PC-3 (cell line): ENCODE data around the gene ARHGAP24. TPM values are rescaled to one million over a fixed set of nuclear protein-coding genes. Genes with fewer than 3 reads are reported as not detected.

Source experiments
- ATAC-seq: fragments of 200-7000 bp; cut with Tn5 transposase; 2 replicates; pipeline ENCODE4 v1.9.1; 2020; ENCODE audit warnings: mild to moderate bottlenecking, moderate library complexity
- BruUV-seq: library from RNA; stranded (reverse); fragments of 400-500 nt; replicated peaks from 2 replicates; lab custom pipeline; 2021; lab: Mats Ljungman, UMichigan
- CTCF ChIA-PET: fragments of 300-600 bp; sonication (Branson Sonifier 250); formaldehyde crosslinking; loops from one replicate; lab custom pipeline; 2022; ENCODE audit warnings: antibody characterized with exemption; lab: Charles Lee
- POLR2A ChIA-PET: fragments of 300-600 bp; sonication (Branson Sonifier 250); formaldehyde crosslinking; loops from one replicate; lab custom pipeline; 2022; ENCODE audit warnings: antibody characterized with exemption; ENCODE audit not compliant: unreplicated experiment; lab: Charles Lee
- DNase-seq: peaks from one replicate; pipeline ENCODE4 v3.0.0-alpha.2; 2015
- H2AFZ ChIP-seq: fragments of 300-600 bp; sonication (generic); 2 replicates; pipeline ENCODE4 v1.6.0; 2016; ENCODE audit warnings: antibody characterized with exemption, low read length
- H3F3A ChIP-seq: fragments of 300-600 bp; sonication (generic); one replicate; pipeline ENCODE4 v1.6.0; 2017; ENCODE audit warnings: antibody characterized with exemption, low read length, control low read depth, mild to moderate bottlenecking; ENCODE audit not compliant: unreplicated experiment
- H3K27ac ChIP-seq: fragments of 300-600 bp; sonication (generic); 2 replicates; pipeline ENCODE4 v1.5.1; 2016; ENCODE audit warnings: mild to moderate bottlenecking, low read length
- H3K27me3 ChIP-seq: fragments of 300-600 bp; sonication (generic); 2 replicates; pipeline ENCODE4 v1.6.1; 2016; ENCODE audit warnings: low read length, mixed read lengths
- H3K36me3 ChIP-seq: fragments of 300-600 bp; sonication (generic); 2 replicates; pipeline ENCODE4 v1.6.1; 2016; ENCODE audit warnings: low read depth, mixed run types, low read length, mixed read lengths
- H3K4me1 ChIP-seq: fragments of 300-600 bp; sonication (generic); 2 replicates; pipeline ENCODE4 v1.5.1; 2016; ENCODE audit warnings: low read length; ENCODE audit not compliant: insufficient read depth
- H3K4me2 ChIP-seq: fragments of 300-600 bp; sonication (generic); 2 replicates; pipeline ENCODE4 v1.6.0; 2016; ENCODE audit warnings: low read length
- H3K4me3 ChIP-seq: fragments of 300-600 bp; sonication (generic); 2 replicates; pipeline ENCODE4 v1.5.1; 2016; ENCODE audit warnings: mild to moderate bottlenecking, low read length, mixed read lengths
- H3K79me2 ChIP-seq: fragments of 300-600 bp; sonication (generic); 2 replicates; pipeline ENCODE4 v1.6.1; 2017; ENCODE audit warnings: low read length, mixed read lengths
- H3K9ac ChIP-seq: fragments of 300-600 bp; sonication (generic); 2 replicates; pipeline ENCODE4 v1.6.0; 2016; ENCODE audit warnings: mild to moderate bottlenecking, low read length
- H3K9me2 ChIP-seq: fragments of 300-600 bp; sonication (generic); replicated peaks from 2 replicates; pipeline ENCODE4 v1.6.1; 2016; ENCODE audit warnings: mixed run types, low read length, mixed read lengths
- H3K9me3 ChIP-seq: fragments of 300-600 bp; sonication (generic); 2 replicates; pipeline ENCODE4 v1.6.1; 2016; ENCODE audit warnings: low read length, mixed read lengths
- H4K20me1 ChIP-seq: fragments of 300-600 bp; sonication (generic); 2 replicates; pipeline ENCODE4 v1.6.1; 2016; ENCODE audit warnings: low read length, mixed read lengths
- CTCF ChIP-seq: fragments of 300-600 bp; sonication (generic); conservative IDR thresholded peaks from 2 replicates; pipeline ENCODE4 v1.5.1; 2017; ENCODE audit warnings: antibody characterized with exemption, low read depth, mild to moderate bottlenecking, low read length
- EZH2 ChIP-seq: fragments of 300-600 bp; sonication (generic); IDR thresholded peaks from one replicate; pipeline ENCODE4 v1.6.1; 2017; ENCODE audit warnings: antibody characterized with exemption, mild to moderate bottlenecking, low read length; ENCODE audit not compliant: unreplicated experiment
- EZH2phosphoT487 ChIP-seq: fragments of 300-600 bp; sonication (generic); IDR thresholded peaks from 2 replicates; pipeline ENCODE4 v1.6.1; 2018; ENCODE audit warnings: mild to moderate bottlenecking, antibody characterized with exemption, low read length, borderline replicate concordance
- intact Hi-C: fragments of 100-400 bp; cut with micrococcal nuclease; formaldehyde crosslinking; loops from 2 replicates; pipeline ENCODE4 v1.9.0; 2023
- total RNA-seq: library from RNA; depleted of rRNA; stranded (reverse); fragments of >200 nt; gene quantifications from 2 replicates; pipeline ENCODE4 v1.2.3, GENCODE V29; 2014

Gene ARHGAP24
- total RNA-seq, 1 experiment from 2014 or later = 7.4 TPM

- Histone ChIP-seq H3K4me3 (no peak overlapping the region), H3K36me3 (no peaks in the 10 kb centered on the region), H2AFZ (no peak overlapping the region), H3K79me2 (no peaks in the 10 kb centered on the region), H3K27ac (no peak overlapping the region), H3K9me3 (no peaks in the 10 kb centered on the region), H3K9me2 (no peaks in the 10 kb centered on the region), H3K27me3 (no peaks in the 10 kb centered on the region), H4K20me1 (no peaks in the 10 kb centered on the region), H3K4me1 (no peaks in the 10 kb centered on the region), H3F3A (no peaks in the 10 kb centered on the region), H3K4me2 (no peak overlapping the region), H3K9ac (no peak overlapping the region)
- ATAC-seq (no peak), DNase-seq (no peak)
- no TSS peak for BruUV-seq
- intact Hi-C loops = no loop called here
- TF ChIP-seq EZH2 = no peak
- TF ChIP-seq CTCF = no peak
- TF ChIP-seq EZH2phosphoT487 = no peak
- CTCF ChIA-PET = no interaction called here
- POLR2A ChIA-PET = no interaction called here
These were observed 226.9 kb downstream of the ARHGAP24 start for GRCh38 chr4:85701861-85702321.

- H4K20me1 ChIP-seq = no peaks in the 10 kb centered on the region
- H3K27me3 ChIP-seq = no peaks in the 10 kb centered on the region
- H3K9ac ChIP-seq = no peak overlapping the region
- H3K79me2 ChIP-seq = no peaks in the 10 kb centered on the region
- no peaks in the 10 kb centered on the region for H3K36me3 ChIP-seq
- no TSS peak for BruUV-seq
- no peak overlapping the region for H3K4me3 ChIP-seq
- H3F3A ChIP-seq = no peaks in the 10 kb centered on the region
- CTCF ChIA-PET = no interaction called here
- intact Hi-C loops = no loop called here
- no peak overlapping the region for H3K4me2 ChIP-seq
- H3K27ac ChIP-seq = no peak overlapping the region
- ATAC-seq = no peak
- no peaks in the 10 kb centered on the region for H3K4me1 ChIP-seq
- no peak overlapping the region for H2AFZ ChIP-seq
- no peak for DNase-seq
- H3K9me3 ChIP-seq = no peaks in the 10 kb centered on the region
- no peaks in the 10 kb centered on the region for H3K9me2 ChIP-seq
- POLR2A ChIA-PET = no interaction called here
- TF ChIP-seq CTCF = no peak
- no peak for TF ChIP-seq EZH2
- no peak for TF ChIP-seq EZH2phosphoT487
These were observed 228.1 kb downstream of the ARHGAP24 start for GRCh38 chr4:85703096-85703495.

GRCh38 chr4:85707611-85708010, 232.7 kb downstream of the ARHGAP24 start:
- intact Hi-C loops = no loop called here
- H3K9ac ChIP-seq = no peak overlapping the region
- H3K79me2 ChIP-seq = no peaks in the 10 kb centered on the region
- H3K27ac ChIP-seq = no peak overlapping the region
- no TSS peak for BruUV-seq
- no peak for ATAC-seq
- CTCF ChIA-PET = no interaction called here
- no peaks in the 10 kb centered on the region for H3K9me3 ChIP-seq
- H3K9me2 ChIP-seq = no peaks in the 10 kb centered on the region
- no peaks in the 10 kb centered on the region for H3F3A ChIP-seq
- DNase-seq = no peak
- POLR2A ChIA-PET = no interaction called here
- H3K4me2 ChIP-seq = no peak overlapping the region
- H3K4me3 ChIP-seq = no peak overlapping the region
- TF ChIP-seq EZH2phosphoT487 = no peak
- TF ChIP-seq EZH2 = no peak
- TF ChIP-seq CTCF = no peak
- no peaks in the 10 kb centered on the region for H3K27me3 ChIP-seq
- H3K4me1 ChIP-seq = no peaks in the 10 kb centered on the region
- no peak overlapping the region for H2AFZ ChIP-seq
- H4K20me1 ChIP-seq = no peaks in the 10 kb centered on the region
- no peaks in the 10 kb centered on the region for H3K36me3 ChIP-seq
